Measurements from ENCODE around the gene NRIP3.

The NRIP3 gene

GRCh38 chr11:8971196-8971923 is 32.4 kb downstream of the NRIP3 start:
- H3K27me3 ChIP-seq (ENCODE audit: insufficient read depth, low read length), result no peaks in the 10 kb centered on the region
- H2BK12ac ChIP-seq (ENCODE audit: low read length), result no peak overlapping the region
- H3K14ac ChIP-seq (ENCODE audit: low read length), result no peak overlapping the region
- no peak overlapping the region for H3K4me2 ChIP-seq (ENCODE audit: low read length)
- H2AFZ ChIP-seq (ENCODE audit: insufficient read depth, low read length, poor library complexity), result no peak overlapping the region
- H4K91ac ChIP-seq (ENCODE audit: low read depth, low read length), result no peak overlapping the region
- H3K36me3 ChIP-seq (ENCODE audit: control insufficient read depth in 1 of 2, insufficient read depth in 2 of 2, low read length in 2 of 2), result no peaks in the 10 kb centered on the region
- H3K79me1 ChIP-seq (ENCODE audit: low read length), result no peaks in the 10 kb centered on the region
- H3K4me1 ChIP-seq (ENCODE audit: control insufficient read depth in 1 of 2, insufficient read depth in 2 of 2, low read length in 2 of 2), result no peaks in the 10 kb centered on the region
- H3K23ac ChIP-seq (ENCODE audit: low read length), result no peak overlapping the region
- H3K27ac ChIP-seq (ENCODE audit: low read depth, low read length), result no peak overlapping the region
- no peak overlapping the region for H3K18ac ChIP-seq (ENCODE audit: low read length)
- no peaks in the 10 kb centered on the region for H3K9me3 ChIP-seq (ENCODE audit: insufficient read depth, low read depth, low read length)
- no peak overlapping the region for H2BK5ac ChIP-seq (ENCODE audit: low read depth, low read length, poor library complexity)
- no peak overlapping the region for H4K8ac ChIP-seq (ENCODE audit: low read depth, low read length)
- H3K4me3 ChIP-seq (ENCODE audit: low read depth, low read length), result no peak overlapping the region
- no peak for DNase-seq
- no peak overlapping the region for H2BK120ac ChIP-seq (ENCODE audit: insufficient read depth, low read length, poor library complexity)
- WGBS (ENCODE audit: extremely low coverage, insufficient coverage, insufficient read length), result no CpG with 5 or more reads among the region's 2 CpGs
- no peak overlapping the region for H4K12ac ChIP-seq (ENCODE audit: low read depth, low read length)
- H2AK5ac ChIP-seq (ENCODE audit: low read length), result no peak overlapping the region
- H3K9ac ChIP-seq (ENCODE audit: low read length), result no peak overlapping the region
- H3K79me2 ChIP-seq (ENCODE audit: control insufficient read depth, insufficient read depth, low read length, poor library complexity), result no peaks in the 10 kb centered on the region
- no peak overlapping the region for H3K4ac ChIP-seq (ENCODE audit: low read depth, low read length)

DNA sequence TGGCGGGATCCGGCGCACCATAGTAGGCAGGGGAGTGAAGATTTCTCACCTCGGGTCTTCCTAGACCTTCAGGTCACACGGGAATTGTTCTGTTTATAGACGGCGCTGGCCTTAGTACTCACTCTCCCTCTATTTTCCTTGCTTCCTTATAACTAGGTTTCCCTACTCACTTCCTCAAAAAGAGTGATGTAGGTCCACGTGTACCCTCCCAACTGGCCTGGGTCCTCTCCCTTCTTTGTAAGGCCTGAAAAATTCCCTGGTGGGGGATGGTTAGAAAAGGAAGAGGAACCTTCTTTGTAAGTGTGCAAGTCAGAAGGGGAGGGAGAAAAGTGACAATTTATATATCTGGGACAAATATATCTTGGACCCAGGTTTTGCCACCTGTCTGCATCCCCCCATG is 36.6 kb downstream of the NRIP3 start:
- Histone ChIP-seq H3K4me1 (ENCODE audit: control insufficient read depth in 1 of 2, insufficient read depth in 2 of 2, low read length in 2 of 2) (peaks cover 6 to 9% of the 10 kb centered on the region in 2 experiments), H3K4me3 (ENCODE audit: low read depth, low read length) (no peak overlapping the region), H2AK5ac (ENCODE audit: low read length) (no peak overlapping the region), H3K27ac (ENCODE audit: low read depth, low read length) (no peak overlapping the region), H2BK120ac (ENCODE audit: insufficient read depth, low read length, poor library complexity) (no peak overlapping the region), H3K9ac (ENCODE audit: low read length) (no peak overlapping the region), H3K4ac (ENCODE audit: low read depth, low read length) (no peak overlapping the region), H3K9me3 (ENCODE audit: insufficient read depth, low read depth, low read length) (no peaks in the 10 kb centered on the region), H4K12ac (ENCODE audit: low read depth, low read length) (no peak overlapping the region), H3K27me3 (ENCODE audit: insufficient read depth, low read length) (no peaks in the 10 kb centered on the region), H4K8ac (ENCODE audit: low read depth, low read length) (no peak overlapping the region), H3K36me3 (ENCODE audit: control insufficient read depth in 1 of 2, insufficient read depth in 2 of 2, low read length in 2 of 2) (no peaks in the 10 kb centered on the region), H3K79me1 (ENCODE audit: low read length) (peaks cover 12% of the 10 kb centered on the region), H3K23ac (ENCODE audit: low read length) (no peak overlapping the region), H2AFZ (ENCODE audit: insufficient read depth, low read length, poor library complexity) (no peak overlapping the region), H3K14ac (ENCODE audit: low read length) (no peak overlapping the region), H2BK5ac (ENCODE audit: low read depth, low read length, poor library complexity) (no peak overlapping the region), H3K18ac (ENCODE audit: low read length) (no peak overlapping the region), H2BK12ac (ENCODE audit: low read length) (no peak overlapping the region), H3K4me2 (ENCODE audit: low read length) (no peak overlapping the region), H4K91ac (ENCODE audit: low read depth, low read length) (no peak overlapping the region), H3K79me2 (ENCODE audit: control insufficient read depth, insufficient read depth, low read length, poor library complexity) (peaks cover 9% of the 10 kb centered on the region)
- peak in 1 of 2 donors; percentile 17 for DNase-seq
- no CpG with 5 or more reads among the region's 8 CpGs for WGBS (ENCODE audit: extremely low coverage, insufficient coverage, insufficient read length)

DNA sequence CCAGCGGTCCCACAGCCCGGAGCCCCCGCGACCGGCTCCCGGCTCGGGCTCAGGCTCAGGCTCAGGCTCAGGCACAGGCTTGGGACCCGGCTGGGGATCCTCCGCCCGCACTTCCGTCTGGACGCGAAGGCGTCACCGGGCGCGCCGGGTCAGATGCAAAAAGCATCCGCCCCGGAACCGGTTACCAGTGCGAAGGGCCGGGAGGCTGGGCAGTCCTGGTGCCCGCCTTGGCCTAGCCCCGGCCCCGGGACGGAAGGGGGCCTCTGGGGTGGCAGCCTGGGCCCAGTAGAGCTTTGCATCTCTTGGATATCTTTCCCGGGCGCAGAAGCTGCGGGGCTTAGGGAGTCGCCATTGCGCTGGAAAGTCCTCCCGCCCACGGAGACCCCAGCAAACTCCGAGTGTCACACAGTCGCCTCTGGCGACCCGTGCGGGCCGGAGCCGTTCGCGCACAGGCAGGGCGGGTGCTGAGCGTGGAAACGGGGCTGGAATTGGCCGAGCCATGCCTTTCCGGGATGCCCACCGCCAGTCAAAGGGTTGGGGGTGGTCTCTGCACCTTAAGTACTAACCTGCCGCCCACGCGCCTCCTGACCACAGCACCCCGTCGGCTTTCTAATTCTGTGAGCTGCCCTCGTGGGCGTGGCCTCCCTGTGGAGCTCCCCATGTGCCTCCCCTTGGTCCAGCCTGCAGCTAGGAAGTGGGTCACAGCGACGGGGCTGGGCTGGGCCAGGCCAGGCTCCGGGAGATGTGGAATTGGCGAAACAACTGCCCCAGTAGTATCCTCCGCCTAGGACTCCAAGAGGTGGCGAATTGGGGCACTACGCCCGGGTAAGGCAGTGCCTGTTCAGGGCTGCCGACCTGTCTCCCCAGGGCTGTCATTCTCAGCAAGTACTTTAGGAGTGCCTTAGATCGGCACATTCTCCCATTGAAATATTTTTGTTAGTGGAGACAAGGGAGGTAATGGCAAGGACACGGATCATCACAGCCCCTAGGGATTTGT is 39.2 kb downstream of the NRIP3 start, which contains the start of gene TMEM9B:
Gene TMEM9B (minus strand): TSS at position 119 of the 997 bp plus-strand sequence. CDS start 129 bp downstream, outside the sequence.
- H3K27me3 ChIP-seq (ENCODE audit: insufficient read depth, low read length), result no peaks in the 10 kb centered on the region
- H3K36me3 ChIP-seq (ENCODE audit: control insufficient read depth in 1 of 2, insufficient read depth in 2 of 2, low read length in 2 of 2), result no peaks in the 10 kb centered on the region
- peaks cover 9% of the 10 kb centered on the region for H3K79me2 ChIP-seq (ENCODE audit: control insufficient read depth, insufficient read depth, low read length, poor library complexity)
- H2BK5ac ChIP-seq (ENCODE audit: low read depth, low read length, poor library complexity), result peak within 1 kb of the TSS; percentile 81
- WGBS (ENCODE audit: extremely low coverage, insufficient coverage, insufficient read length), result no CpG with 5 or more reads among the region's 67 CpGs
- peak within 1 kb of the TSS; percentile 87 for H3K14ac ChIP-seq (ENCODE audit: low read length)
- H2AK5ac ChIP-seq (ENCODE audit: low read length), result peak within 1 kb of the TSS; percentile 79
- H3K27ac ChIP-seq (ENCODE audit: low read depth, low read length), result peak within 1 kb of the TSS; percentile 74
- H3K9ac ChIP-seq (ENCODE audit: low read length), result peak within 1 kb of the TSS; percentile 92
- peak within 1 kb of the TSS; percentile 92 for H4K91ac ChIP-seq (ENCODE audit: low read depth, low read length)
- H2BK120ac ChIP-seq (ENCODE audit: insufficient read depth, low read length, poor library complexity), result peak within 1 kb of the TSS; percentile 91
- peak within 1 kb of the TSS; percentile 92 for H4K8ac ChIP-seq (ENCODE audit: low read depth, low read length)
- peak within 1 kb of the TSS; percentile 52 for H3K23ac ChIP-seq (ENCODE audit: low read length)
- H3K4me1 ChIP-seq (ENCODE audit: control insufficient read depth in 1 of 2, insufficient read depth in 2 of 2, low read length in 2 of 2), result peaks cover 6 to 9% of the 10 kb centered on the region in 2 experiments
- H2AFZ ChIP-seq (ENCODE audit: insufficient read depth, low read length, poor library complexity), result peak within 1 kb of the TSS; percentile 69
- H2BK12ac ChIP-seq (ENCODE audit: low read length), result peak within 1 kb of the TSS; percentile 46
- peak; percentile 92 to 93 for DNase-seq
- H3K4me2 ChIP-seq (ENCODE audit: low read length), result peak within 1 kb of the TSS; percentile 73
- H3K9me3 ChIP-seq (ENCODE audit: insufficient read depth, low read depth, low read length), result no peaks in the 10 kb centered on the region
- H3K18ac ChIP-seq (ENCODE audit: low read length), result peak within 1 kb of the TSS; percentile 90
- H4K12ac ChIP-seq (ENCODE audit: low read depth, low read length), result peak within 1 kb of the TSS; percentile 95
- peak within 1 kb of the TSS; percentile 91 for H3K4me3 ChIP-seq (ENCODE audit: low read depth, low read length)
- peaks cover 12% of the 10 kb centered on the region for H3K79me1 ChIP-seq (ENCODE audit: low read length)
- H3K4ac ChIP-seq (ENCODE audit: low read depth, low read length), result peak within 1 kb of the TSS; percentile 94

- Histone ChIP-seq H4K12ac (ENCODE audit: low read depth, low read length) (peak overlapping the region; percentile 93), H3K18ac (ENCODE audit: low read length) (peak overlapping the region; percentile 90), H3K36me3 (ENCODE audit: control insufficient read depth in 1 of 2, insufficient read depth in 2 of 2, low read length in 2 of 2) (no peaks in the 10 kb centered on the region), H2BK5ac (ENCODE audit: low read depth, low read length, poor library complexity) (peak overlapping the region; percentile 81), H3K14ac (ENCODE audit: low read length) (peak overlapping the region; percentile 72), H4K91ac (ENCODE audit: low read depth, low read length) (peak overlapping the region; percentile 92), H2AK5ac (ENCODE audit: low read length) (peak overlapping the region; percentile 30), H4K8ac (ENCODE audit: low read depth, low read length) (peak overlapping the region; percentile 92), H3K79me1 (ENCODE audit: low read length) (peaks cover 12% of the 10 kb centered on the region), H3K23ac (ENCODE audit: low read length) (peak overlapping the region; percentile 52), H2AFZ (ENCODE audit: insufficient read depth, low read length, poor library complexity) (peak overlapping the region; percentile 69), H3K79me2 (ENCODE audit: control insufficient read depth, insufficient read depth, low read length, poor library complexity) (peaks cover 9% of the 10 kb centered on the region), H3K27me3 (ENCODE audit: insufficient read depth, low read length) (no peaks in the 10 kb centered on the region), H3K9ac (ENCODE audit: low read length) (peak overlapping the region; percentile 92), H3K4ac (ENCODE audit: low read depth, low read length) (peak overlapping the region; percentile 94), H3K9me3 (ENCODE audit: insufficient read depth, low read depth, low read length) (no peaks in the 10 kb centered on the region), H2BK12ac (ENCODE audit: low read length) (peak overlapping the region; percentile 46), H2BK120ac (ENCODE audit: insufficient read depth, low read length, poor library complexity) (peak overlapping the region; percentile 91), H3K27ac (ENCODE audit: low read depth, low read length) (peak overlapping the region; percentile 74), H3K4me1 (ENCODE audit: control insufficient read depth in 1 of 2, insufficient read depth in 2 of 2, low read length in 2 of 2) (peaks cover 6 to 9% of the 10 kb centered on the region in 2 experiments), H3K4me3 (ENCODE audit: low read depth, low read length) (peak overlapping the region; percentile 91), H3K4me2 (ENCODE audit: low read length) (peak overlapping the region; percentile 73)
- WGBS (ENCODE audit: extremely low coverage, insufficient coverage, insufficient read length), result no CpG with 5 or more reads among the region's 39 CpGs
- DNase-seq, result peak; percentile 82
Observed at GRCh38 chr11:8963569-8964323, 40.1 kb downstream of the NRIP3 start.
